GM19238 (cell line): ENCODE results near the gene KLHL29.

Experiments used
- DNase-seq: peaks from one replicate; pipeline ENCODE4 v3.0.0; 2011; ENCODE audit warnings: low spot score; ENCODE audit not compliant: insufficient read length

Gene KLHL29

DNA sequence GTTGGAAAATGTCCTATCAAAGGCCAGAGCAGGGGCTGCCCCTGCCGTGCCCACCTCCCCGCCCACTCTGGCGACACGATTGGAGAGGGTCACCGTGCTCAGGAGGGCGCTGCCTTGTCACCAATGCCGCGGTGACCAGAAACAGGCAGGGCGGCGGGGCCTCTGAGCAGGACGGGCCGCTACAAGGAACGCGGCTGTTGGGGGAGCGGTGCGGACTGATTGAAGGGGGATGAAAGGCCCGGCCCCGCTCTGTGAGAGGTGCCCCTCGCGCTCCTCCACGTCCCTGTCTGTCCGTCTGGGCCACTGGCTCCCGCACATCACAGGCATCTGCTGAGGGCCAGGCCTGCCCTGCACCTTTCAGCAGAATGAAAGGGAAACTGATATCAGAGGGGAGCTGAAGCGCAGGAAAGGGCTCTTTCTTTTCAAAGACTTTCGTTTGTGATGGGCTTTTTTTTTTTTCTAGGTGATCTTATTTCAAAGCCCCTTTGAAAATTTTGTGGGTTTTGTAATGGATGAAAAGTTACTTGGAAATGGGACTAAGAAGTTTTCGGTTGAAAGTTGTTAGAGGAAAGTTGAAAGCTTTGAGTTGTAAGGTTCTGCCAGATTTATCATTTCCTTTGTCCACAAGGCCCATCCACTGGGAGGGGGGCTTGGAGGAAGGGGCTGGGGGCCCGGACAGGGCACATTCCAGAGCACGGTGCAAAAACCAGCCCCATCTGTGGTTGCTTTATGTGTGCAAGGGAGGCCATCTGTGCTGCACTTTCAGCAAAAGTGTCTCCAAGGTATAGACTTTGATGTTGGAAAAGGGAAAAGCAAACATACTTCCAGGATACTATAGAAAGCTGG lies 244.2 kb downstream of the KLHL29 start:
- no peak for DNase-seq

- no peak for DNase-seq
These were observed 244.9 kb downstream of the KLHL29 start for GRCh38 chr2:23629772-23630480.

DNA sequence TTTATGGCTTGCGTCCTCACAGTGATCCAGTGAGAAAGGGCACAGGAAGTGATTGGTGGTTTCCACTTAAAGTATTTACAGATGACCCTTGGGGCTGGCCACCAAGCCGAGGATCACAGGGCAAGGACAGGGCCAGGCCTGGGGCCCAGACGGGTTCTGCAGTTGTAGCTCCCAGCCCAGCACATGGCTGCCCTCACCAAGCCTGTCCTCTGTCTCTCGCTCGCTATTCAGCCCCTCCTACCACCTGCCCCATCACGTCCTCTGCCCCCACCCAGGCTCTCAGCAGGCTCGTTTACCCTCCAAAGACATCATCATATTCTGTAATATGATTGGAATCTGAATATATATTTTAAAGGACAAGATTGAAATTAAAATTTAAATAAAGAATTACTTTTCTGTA lies 246.0 kb downstream of the KLHL29 start:
- no peak for DNase-seq

GRCh38 chr2:23631389-23631788 lies 246.4 kb downstream of the KLHL29 start:
- no peak for DNase-seq

GRCh38 chr2:23632386-23632785 lies 247.4 kb downstream of the KLHL29 start:
- no peak for DNase-seq

DNA sequence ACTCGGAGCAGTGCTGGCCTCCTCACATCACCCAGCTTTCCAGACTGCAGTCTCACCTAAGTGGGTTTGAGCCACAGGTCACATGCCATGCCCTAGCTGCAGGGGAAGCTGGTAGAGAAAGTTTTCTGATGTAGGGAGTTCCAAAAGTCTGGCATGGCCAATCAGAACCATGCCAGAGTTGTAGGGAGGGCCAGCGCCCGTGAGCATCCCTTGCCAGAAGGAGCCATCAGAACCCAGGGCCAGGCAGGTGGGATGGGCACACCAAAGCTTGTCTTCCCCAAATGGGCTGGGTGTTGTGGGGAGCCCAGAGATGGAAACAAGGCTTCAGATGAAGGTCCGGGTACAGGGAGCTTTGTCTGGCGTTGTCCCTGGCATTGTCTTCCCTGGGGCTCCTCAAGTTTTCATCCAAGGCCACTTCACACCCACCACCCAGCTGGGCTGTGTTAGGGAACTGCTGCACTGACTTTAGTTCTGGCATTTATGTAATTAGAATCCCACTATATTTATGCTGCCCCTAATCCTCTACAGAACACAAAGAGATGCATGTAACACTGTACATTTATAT lies 247.9 kb downstream of the KLHL29 start:
- DNase-seq, result no peak

- no peak for DNase-seq
These were observed 249.0 kb downstream of the KLHL29 start for GRCh38 chr2:23633966-23634365.

DNA sequence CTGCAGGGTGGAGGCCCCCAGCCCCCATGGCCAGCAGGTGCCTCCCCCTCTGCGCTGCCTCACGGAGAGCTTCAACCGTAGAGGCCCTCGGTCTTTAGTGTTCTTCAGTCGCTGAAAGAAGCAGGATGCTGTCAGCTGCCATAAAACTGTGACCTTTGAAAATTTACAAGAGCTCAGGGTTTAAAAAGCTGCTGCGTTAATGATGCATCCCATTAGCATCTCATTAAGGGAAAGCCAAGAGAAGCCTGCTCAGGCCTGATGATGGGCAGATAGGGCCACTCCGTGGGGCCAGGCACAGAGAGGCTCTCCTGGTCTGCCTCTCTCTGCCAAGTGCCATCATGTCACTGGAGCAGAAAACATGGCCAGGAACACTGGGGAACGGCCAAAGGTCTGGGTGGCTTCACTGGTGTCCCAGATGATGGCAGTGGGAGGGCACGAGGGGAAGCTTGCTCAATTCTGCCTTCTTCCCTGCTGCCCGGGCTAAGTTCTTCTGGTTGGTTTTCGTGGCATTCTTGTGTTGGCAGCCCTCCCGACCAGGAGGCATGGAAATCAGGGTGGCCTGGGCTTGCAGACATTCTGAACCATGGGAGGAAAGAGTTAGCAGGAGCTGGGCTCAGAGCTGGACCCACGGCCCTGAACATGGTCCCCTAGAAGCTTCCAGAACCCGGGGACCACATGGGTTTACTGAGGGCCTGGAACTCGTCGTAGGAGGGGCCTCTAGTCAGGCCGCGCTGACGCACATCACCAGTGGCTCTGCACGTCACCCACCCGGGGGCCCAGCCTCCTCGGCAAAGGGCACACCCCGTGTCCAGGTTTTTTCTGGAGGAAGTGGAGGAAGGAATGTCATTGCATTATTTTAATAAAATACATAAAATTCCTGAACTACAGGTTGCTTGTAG lies 250.7 kb downstream of the KLHL29 start:
- DNase-seq, result no peak

DNA sequence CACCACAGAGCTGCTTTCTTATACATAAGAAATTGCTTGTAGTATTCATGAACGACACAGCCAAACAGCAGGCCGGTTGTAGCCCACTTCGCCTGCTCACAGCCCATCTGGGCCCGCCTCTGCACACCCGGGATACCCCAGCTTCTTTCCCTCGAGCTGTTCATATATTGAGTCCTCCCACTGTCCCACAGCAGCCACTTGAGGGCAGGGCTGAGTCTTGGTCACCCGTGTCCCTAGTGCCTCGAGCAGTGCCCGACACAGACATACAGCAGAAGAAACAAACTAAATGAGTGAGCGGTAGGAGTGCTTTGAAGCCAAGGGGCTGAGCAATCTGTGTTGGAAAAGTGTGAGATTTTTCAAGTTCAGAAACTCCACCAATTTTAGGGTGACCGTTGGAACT lies 251.4 kb downstream of the KLHL29 start:
- no peak for DNase-seq

DNA sequence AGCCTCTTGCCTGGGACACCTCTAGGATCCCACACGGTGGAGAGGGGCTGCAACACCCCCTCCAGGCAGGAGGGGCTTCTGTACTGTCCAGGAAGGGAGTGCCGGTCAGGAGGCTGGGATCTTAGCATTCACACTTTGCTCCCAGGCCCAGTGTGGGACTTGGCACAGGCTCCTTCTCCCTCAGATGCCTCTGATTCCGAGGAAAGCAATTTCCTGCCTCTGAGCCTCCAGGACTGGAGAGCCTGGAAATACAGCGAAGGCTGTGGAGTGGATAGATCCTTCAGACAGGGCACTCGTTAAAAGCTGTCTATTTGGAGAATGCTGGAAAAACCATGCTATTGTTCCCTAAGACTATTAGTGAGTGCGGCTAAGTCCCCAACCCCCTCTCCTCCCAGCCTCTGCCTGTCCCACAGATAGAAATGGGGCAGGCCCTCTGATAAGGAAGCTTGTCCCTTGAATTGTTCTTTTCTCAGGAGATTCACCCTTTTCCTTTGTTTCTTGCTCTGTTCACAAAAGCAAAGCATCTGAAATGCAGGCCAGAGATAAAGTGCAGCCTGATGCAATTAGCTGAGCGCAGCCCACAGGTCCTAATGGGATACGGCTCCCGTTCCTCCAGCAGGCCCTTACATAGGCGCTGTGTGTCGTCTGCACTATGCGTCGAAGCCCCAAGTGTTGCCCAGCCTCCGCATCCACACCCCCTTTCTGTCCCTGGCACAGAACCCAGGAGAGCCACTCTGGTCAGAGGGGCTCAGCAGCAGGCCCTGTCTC lies 252.2 kb downstream of the KLHL29 start:
- no peak for DNase-seq

DNA sequence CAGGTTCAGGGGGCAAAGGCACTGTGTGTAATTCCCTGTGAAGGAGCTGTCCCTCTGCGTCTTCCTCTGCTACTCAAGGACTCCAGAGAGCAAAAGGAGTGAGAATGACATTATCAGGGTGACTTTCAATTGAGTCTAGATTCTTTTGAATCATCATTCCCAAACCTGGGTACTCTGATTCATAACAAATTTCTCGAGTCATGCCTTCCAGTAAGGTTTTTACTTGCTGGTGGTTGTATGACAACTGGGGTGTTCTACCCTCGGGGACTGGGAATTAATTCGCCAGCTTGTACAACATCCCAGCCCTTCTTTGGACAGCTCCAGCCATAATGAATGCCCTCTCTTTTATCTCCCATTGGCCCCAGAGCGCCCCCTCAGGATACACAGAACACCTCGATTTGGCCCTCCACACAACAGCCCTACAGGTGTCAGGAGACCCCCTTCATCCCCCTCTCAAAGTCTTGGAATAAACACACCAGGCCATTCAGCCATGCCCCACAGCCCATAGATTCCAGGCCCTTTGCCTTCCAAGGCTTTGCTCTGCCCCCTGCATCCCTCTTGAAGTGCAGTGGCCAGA lies 254.5 kb downstream of the KLHL29 start:
- DNase-seq, result no peak

GRCh38 chr2:23640711-23641110 lies 255.7 kb downstream of the KLHL29 start:
- DNase-seq, result no peak

DNA sequence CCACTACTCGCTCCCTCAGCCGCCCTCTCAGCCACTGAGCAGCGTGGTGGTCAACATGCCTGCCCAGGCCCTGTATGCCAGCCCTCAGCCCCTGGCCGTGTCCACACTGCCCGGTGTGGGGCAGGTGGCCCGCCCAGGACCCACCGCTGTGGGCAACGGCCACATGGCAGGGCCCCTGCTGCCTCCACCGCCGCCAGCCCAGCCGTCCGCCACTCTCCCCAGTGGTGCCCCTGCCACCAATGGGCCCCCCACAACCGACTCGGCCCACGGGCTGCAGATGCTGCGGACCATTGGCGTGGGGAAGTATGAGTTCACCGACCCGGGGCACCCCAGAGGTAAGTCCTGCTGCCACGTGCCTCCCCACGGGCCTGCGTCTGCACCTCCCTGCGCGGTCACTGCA lies 257.5 kb downstream of the KLHL29 start:
- no peak for DNase-seq

DNA sequence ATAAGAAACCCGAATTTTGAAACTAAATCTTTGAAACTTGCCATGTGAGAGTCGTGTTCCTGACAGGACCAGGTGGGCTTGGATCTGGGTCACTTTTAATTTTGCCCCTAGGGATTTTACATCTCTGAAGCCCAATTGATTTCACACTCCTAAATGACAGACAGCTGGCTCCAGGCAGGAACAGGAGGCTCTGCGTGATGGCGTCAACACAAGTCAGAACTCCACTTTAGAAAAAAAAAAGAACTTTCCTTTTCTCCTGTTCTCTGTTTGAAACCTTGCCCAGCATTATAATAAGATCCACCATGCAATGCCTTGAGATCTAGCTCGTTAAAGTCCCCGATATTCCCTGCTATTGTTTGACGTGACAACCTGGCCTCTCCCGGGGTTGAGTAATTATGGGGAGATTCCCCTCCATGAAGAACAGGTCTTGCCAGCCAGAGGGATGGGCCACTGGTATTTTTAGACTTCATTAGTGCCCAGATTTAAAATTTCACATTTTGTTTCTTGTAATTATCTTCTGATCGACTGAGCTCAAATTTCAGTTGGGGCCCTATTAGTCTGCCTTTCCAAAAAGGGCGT lies 260.3 kb downstream of the KLHL29 start:
- DNase-seq, result no peak

DNA sequence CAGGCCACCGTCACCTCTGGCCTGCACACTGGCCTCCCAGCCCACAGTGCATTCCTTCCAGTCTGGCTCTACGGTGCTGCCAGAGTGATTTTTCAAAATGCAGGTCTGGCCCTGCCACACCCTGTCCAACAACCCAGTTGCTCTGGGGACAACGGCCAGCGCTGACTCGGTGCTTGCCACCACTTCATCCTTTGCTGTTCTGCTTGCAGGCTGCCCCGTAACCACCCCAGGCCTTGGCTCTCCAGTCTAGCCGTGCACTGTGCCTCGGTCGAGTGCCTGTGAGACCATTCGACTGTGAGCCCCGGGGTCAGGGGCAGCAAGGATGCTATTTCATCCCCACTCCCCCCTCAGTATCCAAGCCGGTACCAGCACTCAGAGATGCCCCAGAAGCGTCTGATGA lies 262.6 kb downstream of the KLHL29 start:
- DNase-seq, result no peak

GRCh38 chr2:23649303-23649702 lies 264.3 kb downstream of the KLHL29 start:
- DNase-seq, result no peak

GRCh38 chr2:23649819-23650218 lies 264.8 kb downstream of the KLHL29 start:
- DNase-seq, result no peak

- DNase-seq, result no peak
These were observed 266.5 kb downstream of the KLHL29 start for GRCh38 chr2:23651187-23652080.

GRCh38 chr2:23653326-23653725 lies 268.3 kb downstream of the KLHL29 start:
- DNase-seq, result no peak
